ENCODE measurements around the gene ZNF319. TPM values are rescaled to one million over a fixed set of nuclear protein-coding genes. Genes with fewer than 3 reads are reported as not detected.

The ZNF319 gene
- polyA plus RNA-seq, 1 donor from 2014 or later = 7.0 TPM

- Histone ChIP-seq H3K36me3 (ENCODE audit: insufficient read depth, low read length) (no peaks in the 10 kb centered on the region), H3F3A (ENCODE audit: insufficient read depth, low read length, poor library complexity, severe bottlenecking) (no peaks in the 10 kb centered on the region), H3K9me3 (ENCODE audit: low read length) (no peaks in the 10 kb centered on the region), H3K4me3 (ENCODE audit: low read length) (no peak overlapping the region), H3K79me2 (replicated peaks; ENCODE audit: insufficient read depth, low read length) (peaks cover 10% of the 10 kb centered on the region), H3K9ac (ENCODE audit: low read length) (no peak overlapping the region), H3K27me3 (ENCODE audit: insufficient read depth, low read depth, low read length) (no peaks in the 10 kb centered on the region), H2AFZ (ENCODE audit: low read depth, low read length) (no peak overlapping the region), H3K9me2 (ENCODE audit: insufficient read depth, low read length) (no peaks in the 10 kb centered on the region), H3K27ac (ENCODE audit: low read length) (no peak overlapping the region), H3K4me2 (ENCODE audit: low read length) (no peak overlapping the region), H4K20me1 (ENCODE audit: insufficient read depth) (no peaks in the 10 kb centered on the region)
- no peak for TF ChIP-seq TAF1 (IDR thresholded peaks at IDR 0.05; ENCODE audit: low read depth)
- TF ChIP-seq RAD21 (conservative IDR thresholded peaks at IDR 0.05) = no peak
- TF ChIP-seq CTCF (IDR thresholded peaks at IDR 0.05; ENCODE audit: poor library complexity, severe bottlenecking) = no peak
- TF ChIP-seq POLR2AphosphoS5 (IDR thresholded peaks at IDR 0.05) = no peak
- no peak for TF ChIP-seq EP300 (conservative IDR thresholded peaks at IDR 0.05; ENCODE audit: poor library complexity, severe bottlenecking)
- TF ChIP-seq SMC3 (conservative IDR thresholded peaks at IDR 0.05; ENCODE audit: poor library complexity) = no peak
- no peak for TF ChIP-seq MXI1 (conservative IDR thresholded peaks at IDR 0.05; ENCODE audit: poor library complexity, severe bottlenecking)
- TF ChIP-seq EZH2 (IDR thresholded peaks at IDR 0.05; ENCODE audit: borderline replicate concordance, insufficient read depth, low read length, poor library complexity, severe bottlenecking) = no peak
- no peak for TF ChIP-seq REST (IDR thresholded peaks at IDR 0.05; ENCODE audit: borderline replicate concordance)
Measured at GRCh38 chr16:57997176-57997527, 3.3 kb downstream of the ZNF319 start.

- Histone ChIP-seq H3K9me2 (ENCODE audit: insufficient read depth, low read length) (no peaks in the 10 kb centered on the region), H3K4me2 (ENCODE audit: low read length) (no peak overlapping the region), H2AFZ (ENCODE audit: low read depth, low read length) (no peak overlapping the region), H3K9me3 (ENCODE audit: low read length) (no peaks in the 10 kb centered on the region), H3K27me3 (ENCODE audit: insufficient read depth, low read depth, low read length) (no peaks in the 10 kb centered on the region), H4K20me1 (ENCODE audit: insufficient read depth) (no peaks in the 10 kb centered on the region), H3K4me3 (ENCODE audit: low read length) (no peak overlapping the region), H3K9ac (ENCODE audit: low read length) (no peak overlapping the region), H3F3A (ENCODE audit: insufficient read depth, low read length, poor library complexity, severe bottlenecking) (no peaks in the 10 kb centered on the region), H3K36me3 (ENCODE audit: insufficient read depth, low read length) (no peaks in the 10 kb centered on the region), H3K79me2 (replicated peaks; ENCODE audit: insufficient read depth, low read length) (peaks cover 10% of the 10 kb centered on the region), H3K27ac (ENCODE audit: low read length) (no peak overlapping the region)
- TF ChIP-seq CTCF (IDR thresholded peaks at IDR 0.05; ENCODE audit: poor library complexity, severe bottlenecking) (no peak), POLR2AphosphoS5 (IDR thresholded peaks at IDR 0.05) (no peak), MXI1 (conservative IDR thresholded peaks at IDR 0.05; ENCODE audit: poor library complexity, severe bottlenecking) (no peak), EP300 (conservative IDR thresholded peaks at IDR 0.05; ENCODE audit: poor library complexity, severe bottlenecking) (no peak), SMC3 (conservative IDR thresholded peaks at IDR 0.05; ENCODE audit: poor library complexity) (no peak), EZH2 (IDR thresholded peaks at IDR 0.05; ENCODE audit: borderline replicate concordance, insufficient read depth, low read length, poor library complexity, severe bottlenecking) (no peak), REST (IDR thresholded peaks at IDR 0.05; ENCODE audit: borderline replicate concordance) (no peak), TAF1 (IDR thresholded peaks at IDR 0.05; ENCODE audit: low read depth) (no peak), RAD21 (conservative IDR thresholded peaks at IDR 0.05) (no peak)
Measured at GRCh38 chr16:57996406-57997175, 3.9 kb downstream of the ZNF319 start.

Measured in neural cell (in vitro differentiated cells).